ENCODE data around the gene LHFPL5. TPM values are rescaled to one million over a fixed set of nuclear protein-coding genes. Genes with fewer than 3 reads are reported as not detected.

Gene LHFPL5
- total RNA-seq, 1 experiment from 2014 or later = not detected

GRCh38 chr6:35782424-35782823, 22.7 kb upstream of the LHFPL5 start:
- Mint-ChIP-seq H3K4me1 (peaks cover 15% of the 10 kb centered on the region), H3K4me3 (no peak overlapping the region), H3K9me3 (no peaks in the 10 kb centered on the region), H3K36me3 (no peaks in the 10 kb centered on the region), H3K27me3 (ENCODE audit: low read depth) (peaks cover 3% of the 10 kb centered on the region; the same call in 1 of the 2 replicates), H3K27ac (no peak overlapping the region)
- ChIA-PET CTCF (no interaction called here), POLR2A (interaction anchor here (1.6 kb wide), 1 partner anchor 19 kb away, joined by 4 read pairs; no protein-coding TSS in a partner anchor)
- TF ChIP-seq E2F5 (CRISPR knock-in tag; IDR thresholded peaks at IDR 0.05) (no peak), KAT7 (CRISPR knock-in tag; IDR thresholded peaks at IDR 0.05; ENCODE audit: borderline replicate concordance) (no peak), GABPB1 (CRISPR knock-in tag; IDR thresholded peaks at IDR 0.05) (no peak), ZSCAN18 (CRISPR knock-in tag; IDR thresholded peaks at IDR 0.05) (no peak), ZNF263 (CRISPR knock-in tag; IDR thresholded peaks at IDR 0.05; ENCODE audit: low read depth) (no peak), ELF4 (CRISPR knock-in tag; IDR thresholded peaks at IDR 0.05; ENCODE audit: low read depth) (no peak), ZMAT4 (CRISPR knock-in tag; IDR thresholded peaks at IDR 0.05) (no peak), PREB (CRISPR knock-in tag; IDR thresholded peaks at IDR 0.05; ENCODE audit: borderline replicate concordance) (no peak), TCF7 (CRISPR knock-in tag; IDR thresholded peaks at IDR 0.05; ENCODE audit: low read depth) (no peak), CBFB (CRISPR knock-in tag; IDR thresholded peaks at IDR 0.05; ENCODE audit: low read depth) (no peak), FOXP1 (CRISPR knock-in tag; IDR thresholded peaks at IDR 0.05; ENCODE audit: borderline replicate concordance) (no peak), ZNF219 (CRISPR knock-in tag; IDR thresholded peaks at IDR 0.05; ENCODE audit: borderline replicate concordance) (no peak), CREM (CRISPR knock-in tag; IDR thresholded peaks at IDR 0.05) (no peak)
- TF ChIP-seq, protein P1, sequence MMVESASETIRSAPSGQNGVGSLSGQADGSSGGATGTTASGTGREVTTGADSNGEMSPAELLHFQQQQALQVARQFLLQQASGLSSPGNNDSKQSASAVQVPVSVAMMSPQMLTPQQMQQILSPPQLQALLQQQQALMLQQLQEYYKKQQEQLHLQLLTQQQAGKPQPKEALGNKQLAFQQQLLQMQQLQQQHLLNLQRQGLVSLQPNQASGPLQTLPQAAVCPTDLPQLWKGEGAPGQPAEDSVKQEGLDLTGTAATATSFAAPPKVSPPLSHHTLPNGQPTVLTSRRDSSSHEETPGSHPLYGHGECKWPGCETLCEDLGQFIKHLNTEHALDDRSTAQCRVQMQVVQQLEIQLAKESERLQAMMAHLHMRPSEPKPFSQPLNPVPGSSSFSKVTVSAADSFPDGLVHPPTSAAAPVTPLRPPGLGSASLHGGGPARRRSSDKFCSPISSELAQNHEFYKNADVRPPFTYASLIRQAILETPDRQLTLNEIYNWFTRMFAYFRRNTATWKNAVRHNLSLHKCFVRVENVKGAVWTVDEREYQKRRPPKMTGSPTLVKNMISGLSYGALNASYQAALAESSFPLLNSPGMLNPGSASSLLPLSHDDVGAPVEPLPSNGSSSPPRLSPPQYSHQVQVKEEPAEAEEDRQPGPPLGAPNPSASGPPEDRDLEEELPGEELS (CRISPR knock-in tag; IDR thresholded peaks at IDR 0.05) = no peak
- TF ChIP-seq, protein P2, sequence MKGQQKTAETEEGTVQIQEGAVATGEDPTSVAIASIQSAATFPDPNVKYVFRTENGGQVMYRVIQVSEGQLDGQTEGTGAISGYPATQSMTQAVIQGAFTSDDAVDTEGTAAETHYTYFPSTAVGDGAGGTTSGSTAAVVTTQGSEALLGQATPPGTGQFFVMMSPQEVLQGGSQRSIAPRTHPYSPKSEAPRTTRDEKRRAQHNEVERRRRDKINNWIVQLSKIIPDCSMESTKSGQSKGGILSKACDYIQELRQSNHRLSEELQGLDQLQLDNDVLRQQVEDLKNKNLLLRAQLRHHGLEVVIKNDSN (CRISPR knock-in tag; IDR thresholded peaks at IDR 0.05) = no peak
- TF ChIP-seq, protein P3, sequence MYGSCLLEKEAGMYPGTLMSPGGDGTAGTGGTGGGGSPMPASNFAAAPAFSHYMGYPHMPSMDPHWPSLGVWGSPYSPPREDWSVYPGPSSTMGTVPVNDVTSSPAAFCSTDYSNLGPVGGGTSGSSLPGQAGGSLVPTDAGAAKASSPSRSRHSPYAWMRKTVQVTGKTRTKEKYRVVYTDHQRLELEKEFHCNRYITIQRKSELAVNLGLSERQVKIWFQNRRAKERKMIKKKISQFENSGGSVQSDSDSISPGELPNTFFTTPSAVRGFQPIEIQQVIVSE (CRISPR knock-in tag; IDR thresholded peaks at IDR 0.05; ENCODE audit: borderline replicate concordance) = no peak
- TF ChIP-seq, protein P4, sequence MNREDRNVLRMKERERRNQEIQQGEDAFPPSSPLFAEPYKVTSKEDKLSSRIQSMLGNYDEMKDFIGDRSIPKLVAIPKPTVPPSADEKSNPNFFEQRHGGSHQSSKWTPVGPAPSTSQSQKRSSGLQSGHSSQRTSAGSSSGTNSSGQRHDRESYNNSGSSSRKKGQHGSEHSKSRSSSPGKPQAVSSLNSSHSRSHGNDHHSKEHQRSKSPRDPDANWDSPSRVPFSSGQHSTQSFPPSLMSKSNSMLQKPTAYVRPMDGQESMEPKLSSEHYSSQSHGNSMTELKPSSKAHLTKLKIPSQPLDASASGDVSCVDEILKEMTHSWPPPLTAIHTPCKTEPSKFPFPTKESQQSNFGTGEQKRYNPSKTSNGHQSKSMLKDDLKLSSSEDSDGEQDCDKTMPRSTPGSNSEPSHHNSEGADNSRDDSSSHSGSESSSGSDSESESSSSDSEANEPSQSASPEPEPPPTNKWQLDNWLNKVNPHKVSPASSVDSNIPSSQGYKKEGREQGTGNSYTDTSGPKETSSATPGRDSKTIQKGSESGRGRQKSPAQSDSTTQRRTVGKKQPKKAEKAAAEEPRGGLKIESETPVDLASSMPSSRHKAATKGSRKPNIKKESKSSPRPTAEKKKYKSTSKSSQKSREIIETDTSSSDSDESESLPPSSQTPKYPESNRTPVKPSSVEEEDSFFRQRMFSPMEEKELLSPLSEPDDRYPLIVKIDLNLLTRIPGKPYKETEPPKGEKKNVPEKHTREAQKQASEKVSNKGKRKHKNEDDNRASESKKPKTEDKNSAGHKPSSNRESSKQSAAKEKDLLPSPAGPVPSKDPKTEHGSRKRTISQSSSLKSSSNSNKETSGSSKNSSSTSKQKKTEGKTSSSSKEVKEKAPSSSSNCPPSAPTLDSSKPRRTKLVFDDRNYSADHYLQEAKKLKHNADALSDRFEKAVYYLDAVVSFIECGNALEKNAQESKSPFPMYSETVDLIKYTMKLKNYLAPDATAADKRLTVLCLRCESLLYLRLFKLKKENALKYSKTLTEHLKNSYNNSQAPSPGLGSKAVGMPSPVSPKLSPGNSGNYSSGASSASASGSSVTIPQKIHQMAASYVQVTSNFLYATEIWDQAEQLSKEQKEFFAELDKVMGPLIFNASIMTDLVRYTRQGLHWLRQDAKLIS (CRISPR knock-in tag; IDR thresholded peaks at IDR 0.05; ENCODE audit: borderline replicate concordance) = no peak
- ATAC-seq (no peak), DNase-seq (ENCODE audit: low spot score) (no peak)
